Vagina (tissue), 2 donors: ENCODE data around the gene MYH14.

ENCODE experiments used
- POLR2AphosphoS5 ChIP-seq, 2 donors: sonication (generic); formaldehyde crosslinking; IDR thresholded peaks; one replicate each; pipeline ENCODE4 v1.9.0; 2017; ENCODE audit warnings: antibody characterized with exemption in 2 of 2, mild to moderate bottlenecking in 2 of 2, low read depth in 1 of 2; ENCODE audit not compliant: insufficient read depth in 1 of 2
- TF ChIP-seq, protein P1 (sequence below), 3 experiments: fragments of 450-650 bp in 2 of 3; fragments of 200-600 bp in 1 of 3; sonication (generic) in 1 of 3; IDR thresholded peaks; one replicate each; pipeline ENCODE4 v1.5.1; 2017 to 2019; ENCODE audit warnings: antibody characterized with exemption in 3 of 3, mild to moderate bottlenecking in 2 of 3, moderate library complexity in 2 of 3

DNA sequence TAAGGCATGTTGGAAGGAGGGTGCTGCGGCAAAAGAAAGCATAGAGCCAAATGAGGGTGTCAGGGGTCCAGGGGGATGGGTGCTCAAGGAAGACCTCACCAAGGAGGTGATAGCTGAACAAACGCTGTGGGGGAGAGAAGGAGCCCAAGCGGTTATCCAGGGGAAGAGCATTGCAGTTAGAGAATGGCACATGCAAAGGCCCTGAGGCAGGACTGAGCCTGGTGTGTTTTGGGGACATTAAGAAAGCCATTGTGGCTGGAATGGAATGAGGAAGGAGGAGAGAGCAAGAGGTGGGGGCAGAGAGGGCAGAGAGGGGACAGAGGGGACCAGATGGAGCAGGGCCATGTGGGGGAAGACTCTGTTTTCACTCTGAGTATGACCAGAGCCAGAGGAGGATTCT is 6.1 kb upstream of the MYH14 start:
- TF ChIP-seq POLR2AphosphoS5 (IDR thresholded peaks at IDR 0.05; ENCODE audit: insufficient read depth in 1 of 2, low read depth in 1 of 2) = no peak
- TF ChIP-seq, protein P1, sequence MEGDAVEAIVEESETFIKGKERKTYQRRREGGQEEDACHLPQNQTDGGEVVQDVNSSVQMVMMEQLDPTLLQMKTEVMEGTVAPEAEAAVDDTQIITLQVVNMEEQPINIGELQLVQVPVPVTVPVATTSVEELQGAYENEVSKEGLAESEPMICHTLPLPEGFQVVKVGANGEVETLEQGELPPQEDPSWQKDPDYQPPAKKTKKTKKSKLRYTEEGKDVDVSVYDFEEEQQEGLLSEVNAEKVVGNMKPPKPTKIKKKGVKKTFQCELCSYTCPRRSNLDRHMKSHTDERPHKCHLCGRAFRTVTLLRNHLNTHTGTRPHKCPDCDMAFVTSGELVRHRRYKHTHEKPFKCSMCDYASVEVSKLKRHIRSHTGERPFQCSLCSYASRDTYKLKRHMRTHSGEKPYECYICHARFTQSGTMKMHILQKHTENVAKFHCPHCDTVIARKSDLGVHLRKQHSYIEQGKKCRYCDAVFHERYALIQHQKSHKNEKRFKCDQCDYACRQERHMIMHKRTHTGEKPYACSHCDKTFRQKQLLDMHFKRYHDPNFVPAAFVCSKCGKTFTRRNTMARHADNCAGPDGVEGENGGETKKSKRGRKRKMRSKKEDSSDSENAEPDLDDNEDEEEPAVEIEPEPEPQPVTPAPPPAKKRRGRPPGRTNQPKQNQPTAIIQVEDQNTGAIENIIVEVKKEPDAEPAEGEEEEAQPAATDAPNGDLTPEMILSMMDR (IDR thresholded peaks at IDR 0.05) = no peak
